C4-2B (cell line): ENCODE results near the gene KCTD11.
"Not testable (repeated sequence)": the region's sequence is repeated elsewhere in the genome, so short reads cannot be mapped to it uniquely, and the experiment has no call there.

Experiments used
- H3K27ac ChIP-seq: fragments of 450-650 bp; 2 replicates; pipeline ENCODE4 v1.5.1; 2017
- ZFX ChIP-seq: fragments of 450-650 bp; IDR thresholded peaks from 2 replicates; pipeline ENCODE4 v1.6.1; 2017
- TF ChIP-seq, protein P1 (sequence below): fragments of 450-650 bp; conservative IDR thresholded peaks from 2 replicates; pipeline ENCODE4 v1.5.1; 2017; ENCODE audit warnings: mild to moderate bottlenecking

KCTD11 gene

DNA sequence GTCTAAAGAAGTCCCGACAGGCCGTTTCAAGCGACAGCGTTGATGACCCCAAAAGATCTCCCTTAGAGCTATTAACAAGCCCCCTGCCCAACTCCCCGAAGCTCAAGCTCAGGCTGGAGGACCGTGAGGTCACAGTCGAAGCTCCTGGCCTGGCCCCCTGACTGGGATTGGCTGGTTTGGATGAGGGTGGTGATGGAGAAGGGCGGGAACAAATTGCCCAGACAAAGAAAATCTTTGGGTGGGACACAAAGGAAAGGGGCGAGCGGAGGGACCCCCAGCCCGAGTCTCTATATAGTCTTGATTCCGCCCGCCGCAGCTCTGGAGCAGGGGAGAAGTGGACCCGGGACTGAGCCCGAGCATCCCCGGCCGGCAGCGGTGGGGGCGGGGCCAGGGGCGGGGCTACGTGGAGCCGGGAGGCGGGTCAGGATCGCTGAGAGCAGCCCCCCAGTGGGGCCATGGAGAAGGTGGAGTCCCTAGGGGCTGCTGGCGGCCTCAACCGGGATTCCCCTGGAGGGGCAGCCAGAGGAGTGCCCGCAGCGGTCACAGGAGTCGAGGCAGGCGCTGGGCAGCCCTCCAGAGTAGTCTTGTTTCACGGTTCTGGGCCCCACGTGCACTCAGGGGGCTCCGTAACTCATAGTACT, 21.8 kb upstream of the KCTD11 start:
- peak overlapping the region; percentile 81 for H3K27ac ChIP-seq
- TF ChIP-seq, protein P1, sequence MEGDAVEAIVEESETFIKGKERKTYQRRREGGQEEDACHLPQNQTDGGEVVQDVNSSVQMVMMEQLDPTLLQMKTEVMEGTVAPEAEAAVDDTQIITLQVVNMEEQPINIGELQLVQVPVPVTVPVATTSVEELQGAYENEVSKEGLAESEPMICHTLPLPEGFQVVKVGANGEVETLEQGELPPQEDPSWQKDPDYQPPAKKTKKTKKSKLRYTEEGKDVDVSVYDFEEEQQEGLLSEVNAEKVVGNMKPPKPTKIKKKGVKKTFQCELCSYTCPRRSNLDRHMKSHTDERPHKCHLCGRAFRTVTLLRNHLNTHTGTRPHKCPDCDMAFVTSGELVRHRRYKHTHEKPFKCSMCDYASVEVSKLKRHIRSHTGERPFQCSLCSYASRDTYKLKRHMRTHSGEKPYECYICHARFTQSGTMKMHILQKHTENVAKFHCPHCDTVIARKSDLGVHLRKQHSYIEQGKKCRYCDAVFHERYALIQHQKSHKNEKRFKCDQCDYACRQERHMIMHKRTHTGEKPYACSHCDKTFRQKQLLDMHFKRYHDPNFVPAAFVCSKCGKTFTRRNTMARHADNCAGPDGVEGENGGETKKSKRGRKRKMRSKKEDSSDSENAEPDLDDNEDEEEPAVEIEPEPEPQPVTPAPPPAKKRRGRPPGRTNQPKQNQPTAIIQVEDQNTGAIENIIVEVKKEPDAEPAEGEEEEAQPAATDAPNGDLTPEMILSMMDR, result no peak
- TF ChIP-seq ZFX, result no peak

DNA sequence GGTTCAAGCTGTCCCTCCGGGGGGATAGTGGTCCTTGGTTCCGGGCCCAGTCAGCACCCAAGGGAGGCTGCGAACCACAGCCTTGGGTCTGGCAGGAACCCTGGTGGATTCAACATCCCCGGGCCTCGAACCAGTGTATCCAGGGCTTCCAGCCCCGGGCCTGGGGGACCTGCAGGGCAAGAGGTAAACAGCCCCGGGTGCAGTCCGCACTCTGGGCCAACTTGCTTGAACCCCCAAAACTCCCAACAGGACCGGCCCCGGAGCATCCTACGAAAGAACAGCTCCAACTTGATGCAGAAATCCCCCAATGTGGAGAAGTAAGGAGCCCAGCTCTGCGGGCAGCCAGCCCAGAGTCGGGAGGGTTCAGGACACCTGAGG, 21.3 kb upstream of the KCTD11 start:
- no peak for TF ChIP-seq ZFX
- TF ChIP-seq, protein P1, result no peak
- peak overlapping the region; percentile 81 for H3K27ac ChIP-seq

DNA sequence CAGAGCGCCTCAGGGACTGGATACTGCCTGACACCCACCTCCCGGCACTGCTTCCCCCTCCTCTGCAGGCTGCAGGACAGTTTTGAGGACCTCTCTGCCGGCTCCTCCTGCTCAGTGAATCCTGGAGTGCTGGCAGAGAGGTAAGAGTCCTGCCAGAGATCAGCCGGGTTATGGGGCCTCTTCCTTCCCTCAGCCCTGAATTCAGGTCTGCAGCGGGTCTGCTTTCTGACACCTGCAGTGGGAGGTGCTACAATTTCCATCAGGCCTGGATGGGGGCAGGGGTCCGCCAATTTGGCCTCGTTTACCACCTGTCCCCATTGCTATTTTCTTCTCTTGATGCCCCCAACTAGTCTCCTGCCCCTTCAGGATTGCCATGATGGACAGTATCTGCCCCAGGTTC, 19.9 kb upstream of the KCTD11 start:
- TF ChIP-seq, protein P1, result no peak
- TF ChIP-seq ZFX, result no peak

DNA sequence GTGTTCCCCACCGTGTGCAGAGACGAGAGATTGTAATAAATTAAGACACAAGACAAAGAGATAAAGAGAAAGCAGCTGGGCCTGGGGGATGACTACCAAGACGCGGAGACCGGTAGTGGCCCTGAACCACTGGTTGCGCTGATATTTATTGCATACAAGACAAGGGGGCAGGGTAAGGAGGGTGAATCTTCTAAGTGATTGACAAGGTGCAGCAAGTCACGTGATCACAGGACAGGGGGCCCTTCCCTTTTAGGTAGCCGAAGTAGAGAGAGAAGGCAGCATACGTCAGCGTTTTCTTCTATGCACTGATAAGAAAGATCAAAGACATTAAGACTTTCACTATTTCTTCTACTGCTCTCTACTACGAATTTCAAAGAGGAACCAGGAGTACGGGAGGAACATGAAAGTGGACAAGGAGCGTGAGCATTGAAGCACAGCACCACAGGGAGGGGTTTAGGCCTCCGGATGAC, 19.3 kb upstream of the KCTD11 start:
- not testable (repeated sequence) for H3K27ac ChIP-seq

More for the DNA sequence above, 19.9 kb upstream of the KCTD11 start:
- H3K27ac ChIP-seq, result no peak overlapping the region

DNA sequence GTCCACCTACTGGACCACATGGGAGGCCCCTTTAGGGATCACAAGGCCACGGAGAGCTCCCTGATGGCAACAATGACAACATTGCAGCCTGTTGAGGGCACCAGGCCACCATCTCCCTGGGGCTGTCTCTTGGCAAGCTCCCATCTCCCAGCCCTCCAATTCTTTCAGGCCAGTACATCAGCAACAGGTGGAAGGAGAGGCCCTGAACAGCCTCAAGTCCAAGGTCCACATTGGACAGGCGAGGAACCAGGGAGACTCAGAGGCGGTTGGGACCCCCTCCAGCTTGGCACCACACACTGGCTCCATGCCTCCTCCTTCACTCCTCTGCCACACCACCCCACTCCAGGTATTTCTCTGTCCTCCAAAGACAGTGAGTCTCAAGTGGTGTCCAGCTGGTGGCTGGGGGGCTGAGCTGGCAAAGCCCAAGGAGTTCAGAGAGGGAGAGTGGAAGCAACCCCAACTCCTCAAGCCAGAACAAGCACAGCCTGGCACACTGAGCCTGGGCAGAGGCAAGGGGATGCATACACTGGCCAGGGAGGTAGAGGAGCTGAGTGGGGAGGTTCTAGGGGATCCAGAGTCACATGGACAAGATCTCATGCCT, 16.9 kb upstream of the KCTD11 start:
- H3K27ac ChIP-seq, result no peak overlapping the region
- TF ChIP-seq, protein P1, result no peak

DNA sequence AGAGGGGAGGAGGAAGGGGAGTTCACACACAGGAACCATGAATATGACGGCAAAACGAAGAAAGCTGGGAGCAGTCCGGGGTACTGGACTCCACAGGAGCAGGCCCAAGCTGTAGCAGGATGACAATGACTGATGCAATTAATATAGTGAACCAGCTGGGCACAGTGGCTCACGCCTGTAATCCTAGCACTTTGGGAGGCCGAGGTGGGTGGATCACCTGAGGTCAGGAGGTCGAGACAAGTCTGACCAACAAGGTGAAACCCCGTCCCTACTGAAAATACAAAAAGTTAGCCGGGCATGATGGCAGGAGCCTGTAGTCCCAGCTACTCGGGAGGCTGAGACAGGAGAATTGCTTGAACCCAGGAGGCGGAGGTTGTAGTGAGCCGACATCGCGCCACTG, 16.2 kb upstream of the KCTD11 start:
- H3K27ac ChIP-seq, result not testable (repeated sequence)

DNA sequence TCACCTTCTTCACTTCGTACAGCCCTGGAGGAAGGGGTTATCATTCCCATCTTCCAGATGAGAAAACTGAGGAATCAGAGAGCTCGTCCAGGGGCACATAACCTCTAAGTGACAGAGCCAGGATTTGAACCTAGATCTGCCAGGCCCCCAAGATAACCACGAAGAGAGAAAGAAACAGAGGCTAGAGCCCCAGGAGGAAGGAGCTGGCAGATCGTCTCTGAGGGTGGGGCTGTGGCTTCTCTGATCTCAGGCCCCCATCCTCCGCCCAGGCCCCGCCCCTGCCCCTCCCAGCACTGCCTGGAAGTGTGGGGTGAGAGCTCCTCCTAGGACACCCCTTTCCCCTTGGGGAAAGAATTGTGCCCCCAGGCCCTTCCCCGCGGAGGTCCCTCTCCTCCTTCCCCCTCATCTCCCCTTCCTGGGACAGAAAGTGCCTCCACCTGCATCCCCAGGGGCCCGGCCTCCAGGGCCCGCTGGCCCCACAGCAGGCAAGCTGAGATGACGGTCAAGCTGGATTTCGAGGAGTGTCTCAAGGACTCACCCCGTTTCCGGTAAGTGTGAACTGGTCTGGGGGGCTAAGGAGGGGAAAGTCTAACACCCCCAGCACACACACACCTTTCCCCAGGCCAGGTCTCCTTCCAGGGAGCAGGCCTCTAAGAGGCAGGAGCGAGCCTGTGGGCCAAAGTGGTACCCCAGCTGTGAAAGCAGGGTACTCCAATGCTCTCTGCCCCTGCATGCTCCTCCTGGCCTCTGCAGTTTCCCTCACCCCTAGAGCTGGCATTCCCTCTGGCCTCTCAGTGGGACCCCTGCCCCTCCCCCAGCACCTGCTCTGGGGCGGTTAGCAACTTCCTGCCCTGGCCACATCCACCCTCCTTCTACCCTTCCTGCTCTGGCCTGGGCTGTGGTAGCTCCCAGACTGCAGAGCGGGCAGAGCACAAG, 15.5 kb upstream of the KCTD11 start, which contains the start of gene ACAP1:
TSS of gene ACAP1 (plus strand) at position 290 of the 936 bp plus-strand sequence. CDS start at position 496, 206 bp downstream.
- H3K27ac ChIP-seq, result no peak within 1 kb of the TSS

DNA sequence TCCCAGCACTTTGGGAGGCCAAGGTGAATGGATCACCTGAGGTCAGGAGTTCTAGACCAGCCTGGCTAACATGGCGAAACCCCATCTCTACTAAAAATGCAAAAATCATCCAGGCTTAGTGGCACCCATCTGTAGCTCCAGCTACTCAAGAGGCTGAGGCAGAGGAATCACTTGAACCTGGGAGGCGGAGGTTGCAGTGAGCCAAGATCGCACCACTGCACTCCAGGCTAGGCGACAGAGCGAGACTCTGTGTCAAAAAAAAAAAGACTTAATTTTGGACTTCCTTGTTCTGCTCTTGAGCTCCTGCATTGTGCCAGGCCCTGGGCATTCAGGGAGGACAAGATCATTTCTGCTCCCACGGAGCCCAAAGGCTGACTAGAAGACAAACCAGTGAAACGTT, 14.4 kb upstream of the KCTD11 start:
- not testable (repeated sequence) for H3K27ac ChIP-seq

More for the DNA sequence above, 15.5 kb upstream of the KCTD11 start, which contains the start of gene ACAP1:
- TF ChIP-seq, protein P1, result no peak
- TF ChIP-seq ZFX, result no peak
